ENCODE data around the gene GAL3ST2. TPM values are rescaled to one million over a fixed set of nuclear protein-coding genes. Genes with fewer than 3 reads are reported as not detected.

Gene GAL3ST2
- total and polyA plus RNA-seq, 4 donors, result 0.03 to 0.33 (median 0.23) TPM; not detected in 1

- TF ChIP-seq TAF1 (conservative IDR thresholded peaks at IDR 0.05), result no peak
- TF ChIP-seq ATF3 (IDR thresholded peaks at IDR 0.05), result no peak
- no peak for TF ChIP-seq HNF4G (IDR thresholded peaks at IDR 0.05)
- TF ChIP-seq FOXA1 (IDR thresholded peaks at IDR 0.05), result no peak
- no peak for TF ChIP-seq JUND (IDR thresholded peaks at IDR 0.05)
- no peak for TF ChIP-seq SP1 (IDR thresholded peaks at IDR 0.05)
- TF ChIP-seq ZBTB33 (IDR thresholded peaks at IDR 0.05), result no peak
- TF ChIP-seq RAD21 (IDR thresholded peaks at IDR 0.05), result no peak
These were observed 16.3 kb upstream of the GAL3ST2 start (continued) for GRCh38 chr2:241760301-241760771.

- no peak for TF ChIP-seq NR2F2 (IDR thresholded peaks at IDR 0.05)
- TF ChIP-seq FOXA1 (IDR thresholded peaks at IDR 0.05), result no peak
- no peak for TF ChIP-seq SP1 (IDR thresholded peaks at IDR 0.05)
- TF ChIP-seq ATF3 (IDR thresholded peaks at IDR 0.05), result no peak
- no peak for TF ChIP-seq FOXA2 (IDR thresholded peaks at IDR 0.05)
- DNase-seq (ENCODE audit: low spot score), result no peak
- WGBS, result 64% methylated on average over 18 of the region's 18 CpGs
- H3K27ac ChIP-seq (ENCODE audit: low read depth in 1 of 2, low read length in 2 of 2), result no peak overlapping the region
- peaks cover 0 to 4% (median 2%) of the 10 kb centered on the region in 4 donors for H3K4me1 ChIP-seq (ENCODE audit: control insufficient read depth in 4 of 4, insufficient read depth in 4 of 4, low read length in 3 of 4)
- H3K9ac ChIP-seq (ENCODE audit: low read depth in 1 of 2, low read length in 2 of 2), result no peak overlapping the region
- H3K36me3 ChIP-seq (ENCODE audit: control insufficient read depth in 4 of 4, insufficient read depth in 3 of 4, low read depth in 1 of 4, low read length in 3 of 4), result peaks cover 2 to 16% (median 5%) of the 10 kb centered on the region in 4 donors
- H3K27me3 ChIP-seq (ENCODE audit: control insufficient read depth in 4 of 4, insufficient read depth in 4 of 4, low read length in 3 of 4), result no peaks in the 10 kb centered on the region
- no peaks in the 10 kb centered on the region for H3K9me3 ChIP-seq (ENCODE audit: control insufficient read depth in 4 of 4, low read length in 3 of 4)
- no peak overlapping the region for H3K4me3 ChIP-seq (ENCODE audit: low read depth in 1 of 3, low read length in 3 of 3)
These were observed 14.2 kb upstream of the GAL3ST2 start for GRCh38 chr2:241762321-241762932.

- Histone ChIP-seq H3K9me3 (ENCODE audit: control insufficient read depth in 4 of 4, low read length in 3 of 4) (no peaks in the 10 kb centered on the region), H3K4me1 (ENCODE audit: control insufficient read depth in 4 of 4, insufficient read depth in 4 of 4, low read length in 3 of 4) (peaks cover 0 to 4% (median 2%) of the 10 kb centered on the region in 4 donors), H3K36me3 (ENCODE audit: control insufficient read depth in 4 of 4, insufficient read depth in 3 of 4, low read depth in 1 of 4, low read length in 3 of 4) (peaks cover under 1 to 15% (median 5%) of the 10 kb centered on the region in 4 donors), H3K27ac (ENCODE audit: low read depth in 1 of 2, low read length in 2 of 2) (no peak overlapping the region), H3K4me3 (ENCODE audit: low read depth in 1 of 3, low read length in 3 of 3) (no peak overlapping the region), H3K27me3 (ENCODE audit: control insufficient read depth in 4 of 4, insufficient read depth in 4 of 4, low read length in 3 of 4) (no peaks in the 10 kb centered on the region), H3K9ac (ENCODE audit: low read depth in 1 of 2, low read length in 2 of 2) (no peak overlapping the region)
- DNase-seq (ENCODE audit: low spot score), result no peak
- TF ChIP-seq JUND (IDR thresholded peaks at IDR 0.05), result no peak
- no peak for TF ChIP-seq MAX (IDR thresholded peaks at IDR 0.05)
- TF ChIP-seq ATF3 (IDR thresholded peaks at IDR 0.05), result no peak
- no peak for TF ChIP-seq SP1 (IDR thresholded peaks at IDR 0.05)
- no peak for TF ChIP-seq NR2F2 (IDR thresholded peaks at IDR 0.05)
- no peak for TF ChIP-seq CTCF (IDR thresholded peaks at IDR 0.05; ENCODE audit: low read depth, low read length, missing input control)
- no peak for TF ChIP-seq RXRA (IDR thresholded peaks at IDR 0.05)
- TF ChIP-seq REST (IDR thresholded peaks at IDR 0.05), result no peak
- TF ChIP-seq HNF4G (IDR thresholded peaks at IDR 0.05), result no peak
- TF ChIP-seq HNF4A (conservative IDR thresholded peaks at IDR 0.05), result no peak
- no peak for TF ChIP-seq FOXA1 (IDR thresholded peaks at IDR 0.05)
- TF ChIP-seq ZBTB33 (IDR thresholded peaks at IDR 0.05), result no peak
- no peak for TF ChIP-seq FOXA2 (IDR thresholded peaks at IDR 0.05)
- TF ChIP-seq GABPA (IDR thresholded peaks at IDR 0.05 in 1 of 2, conservative IDR thresholded peaks at IDR 0.05 in 1 of 2), result no peak
- 86% methylated on average over 13 of the region's 13 CpGs for WGBS
These were observed 13.7 kb upstream of the GAL3ST2 start for GRCh38 chr2:241762933-241763369.
